IMR-90 (cell line): ENCODE measurements around the gene DCUN1D2. TPM values are rescaled to one million over a fixed set of nuclear protein-coding genes. Genes with fewer than 3 reads are reported as not detected.

Experiments
- ATAC-seq: fragments of 200-7000 bp; cut with Tn5 transposase; 2 replicates; pipeline ENCODE4 v1.9.1; 2020; ENCODE audit warnings: low read depth, mild to moderate bottlenecking, moderate library complexity
- BruUV-seq: library from RNA; stranded (reverse); fragments of 400-500 nt; replicated peaks from 2 replicates; lab custom pipeline; 2021; lab: Mats Ljungman, UMichigan
- CTCF ChIA-PET: fragments of 300-600 bp; formaldehyde crosslinking; extraction: SDS; loops from one replicate; lab custom pipeline; 2021; ENCODE audit warnings: antibody characterized with exemption; lab: Yijun Ruan, JAX
- POLR2A ChIA-PET: fragments of 300-600 bp; sonication (Branson Sonifier 250); formaldehyde crosslinking; loops from one replicate; lab custom pipeline; 2022; ENCODE audit warnings: antibody characterized with exemption; ENCODE audit not compliant: unreplicated experiment; lab: Charles Lee
- DNase-seq: peaks from one replicate; pipeline ENCODE4 v3.0.0; 2013
- H2AFZ ChIP-seq: replicated peaks from 2 replicates; pipeline ENCODE3; 2013; ENCODE audit warnings: low read length, mild to moderate bottlenecking; ENCODE audit not compliant: poor library complexity
- H2AK5ac ChIP-seq: 2 replicates; pipeline ENCODE4 v1.6.1; 2013; ENCODE audit warnings: low read depth, low read length, inconsistent platforms
- H2AK9ac ChIP-seq: replicated peaks from 2 replicates; pipeline ENCODE3; 2013; ENCODE audit warnings: mild to moderate bottlenecking, low read depth, low read length, moderate library complexity; ENCODE audit not compliant: poor library complexity
- H2BK120ac ChIP-seq: 2 replicates; pipeline ENCODE4 v1.6.1; 2013; ENCODE audit warnings: low read depth, low read length, inconsistent platforms
- H2BK15ac ChIP-seq: 3 replicates; pipeline ENCODE4 v1.6.1; 2013; ENCODE audit warnings: low read depth, low read length, inconsistent platforms
- H2BK20ac ChIP-seq: 2 replicates; pipeline ENCODE4 v1.6.1; 2013; ENCODE audit warnings: low read depth, mild to moderate bottlenecking, inconsistent platforms, low read length, moderate library complexity
- H2BK5ac ChIP-seq: 2 replicates; pipeline ENCODE4 v1.6.1; 2013; ENCODE audit warnings: mild to moderate bottlenecking, low read depth, low read length, inconsistent platforms; ENCODE audit not compliant: poor library complexity, severe bottlenecking
- H3K14ac ChIP-seq: replicated peaks from 2 replicates; pipeline ENCODE4 v1.6.1; 2013; ENCODE audit warnings: low read depth, low read length, inconsistent platforms
- H3K18ac ChIP-seq: 2 replicates; pipeline ENCODE4 v1.6.1; 2013; ENCODE audit warnings: low read depth, low read length, control low read depth
- H3K23ac ChIP-seq: 2 replicates; pipeline ENCODE4 v1.6.1; 2013; ENCODE audit warnings: low read depth, low read length, inconsistent platforms
- H3K27ac ChIP-seq: 2 replicates; pipeline ENCODE4 v1.5.1; 2013; ENCODE audit warnings: mild to moderate bottlenecking, control low read depth, low read length; ENCODE audit not compliant: insufficient read depth
- H3K27me3 ChIP-seq: 2 replicates; pipeline ENCODE4 v1.6.1; 2013; ENCODE audit warnings: low read length; ENCODE audit not compliant: control insufficient read depth, insufficient read depth
- H3K36me3 ChIP-seq: 2 replicates; pipeline ENCODE4 v1.6.1; 2013; ENCODE audit warnings: low read length, mixed read lengths; ENCODE audit not compliant: control insufficient read depth, insufficient read depth
- H3K4ac ChIP-seq: 2 replicates; pipeline ENCODE4 v1.6.1; 2013; ENCODE audit warnings: low read depth, low read length, inconsistent platforms
- H3K4me1 ChIP-seq: 2 replicates; pipeline ENCODE4 v1.6.1; 2013; ENCODE audit warnings: low read length, mixed read lengths; ENCODE audit not compliant: control insufficient read depth, insufficient read depth
- H3K4me2 ChIP-seq: 2 replicates; pipeline ENCODE4 v1.6.1; 2013; ENCODE audit warnings: low read depth, mild to moderate bottlenecking, control low read depth, low read length, moderate library complexity
- H3K4me3 ChIP-seq: 2 replicates; pipeline ENCODE4 v1.5.1; 2013; ENCODE audit warnings: low read depth, mild to moderate bottlenecking, control low read depth, low read length, moderate library complexity; ENCODE audit not compliant: insufficient read depth
- H3K56ac ChIP-seq: 2 replicates; pipeline ENCODE4 v1.6.1; 2013; ENCODE audit warnings: low read length, inconsistent platforms; ENCODE audit not compliant: insufficient read depth; ENCODE audit errors: extremely low read depth
- H3K79me1 ChIP-seq, 2 experiments: 2 replicates each; pipeline ENCODE4 v1.6.1; 2013; ENCODE audit warnings: low read length in 2 of 2, inconsistent platforms in 1 of 2, low read depth in 1 of 2
- H3K9ac ChIP-seq: 2 replicates; pipeline ENCODE4 v1.6.1; 2013; ENCODE audit warnings: low read depth, low read length, control low read depth
- H3K9me1 ChIP-seq: 2 replicates; pipeline ENCODE4 v1.6.1; 2013; ENCODE audit warnings: low read length, inconsistent platforms; ENCODE audit not compliant: insufficient read depth
- H3K9me3 ChIP-seq: 2 replicates; pipeline ENCODE4 v1.6.1; 2013; ENCODE audit warnings: low read length; ENCODE audit not compliant: control insufficient read depth, insufficient read depth
- H4K20me1 ChIP-seq: 2 replicates; pipeline ENCODE4 v1.6.1; 2013; ENCODE audit warnings: low read length, inconsistent platforms; ENCODE audit not compliant: insufficient read depth
- H4K5ac ChIP-seq: 2 replicates; pipeline ENCODE4 v1.6.1; 2013; ENCODE audit warnings: mild to moderate bottlenecking, low read depth, low read length, control low read depth
- H4K8ac ChIP-seq, 2 experiments: 2 replicates each; pipeline ENCODE4 v1.6.1; 2013; ENCODE audit warnings: low read depth in 2 of 2, low read length in 2 of 2, control low read depth in 1 of 2, inconsistent platforms in 1 of 2
- H4K91ac ChIP-seq: 2 replicates; pipeline ENCODE4 v1.6.1; 2013; ENCODE audit warnings: low read depth, low read length, inconsistent platforms; ENCODE audit not compliant: insufficient read depth
- RFX5 ChIP-seq: IDR thresholded peaks from 2 replicates; pipeline ENCODE4 v1.8.0; 2012; ENCODE audit warnings: low read depth, mild to moderate bottlenecking, low read length, moderate library complexity
- WGBS, 2 experiments: methylation state at CpG; one replicate each; pipeline versions ENCODE4 v1.1.5 to v1.1.7; 2013; ENCODE audit warnings: missing lambda C conversion rate in 2 of 2; ENCODE audit not compliant: insufficient read length in 1 of 2; ENCODE audit errors: extremely low coverage in 2 of 2; 5-methylcytosine and 5-hydroxymethylcytosine counted together
- dilution Hi-C: fragments of 300-500 bp; cut with HindIII; formaldehyde crosslinking; loops from one replicate; pipeline ENCODE4 v1.14.3; 2018; ENCODE audit warnings: low sequenced_read_pairs; ENCODE audit not compliant: unreplicated experiment
- in situ Hi-C: fragments of 300-500 bp; cut with MboI; formaldehyde crosslinking; loops from 3 replicates; pipeline ENCODE4 v1.14.3; 2019; ENCODE audit warnings: low sequenced_read_pairs, inconsistent platforms, mixed read lengths
- intact Hi-C: fragments of 100-400 bp; cut with micrococcal nuclease; formaldehyde crosslinking; loops from 2 replicates; pipeline ENCODE4 v1.10.0; 2022
- polyA plus RNA-seq, 3 experiments: library from polyadenylated mRNA; depleted of rRNA; stranded (reverse); fragments of >200 nt; gene quantifications; 2 replicates each; pipeline ENCODE4 v1.2.3, GENCODE V29; 2012; ENCODE audit warnings: low replicate concordance in 1 of 3
- total RNA-seq: library from RNA; depleted of rRNA; stranded (reverse); fragments of >200 nt; gene quantifications from 2 replicates; pipeline ENCODE4 v1.2.3, GENCODE V29; 2012
- TF ChIP-seq, protein P1 (sequence below): fragments of 150-350 bp; IDR thresholded peaks from 2 replicates; pipeline ENCODE4 v1.6.1; 2016; ENCODE audit warnings: low read depth, mild to moderate bottlenecking, low read length, moderate library complexity, borderline replicate concordance

The DCUN1D2 gene
- total and polyA plus RNA-seq, 2 of the 4 experiments (the other 2 are of a cell fraction): 8.1 to 11.5 TPM

DNA sequence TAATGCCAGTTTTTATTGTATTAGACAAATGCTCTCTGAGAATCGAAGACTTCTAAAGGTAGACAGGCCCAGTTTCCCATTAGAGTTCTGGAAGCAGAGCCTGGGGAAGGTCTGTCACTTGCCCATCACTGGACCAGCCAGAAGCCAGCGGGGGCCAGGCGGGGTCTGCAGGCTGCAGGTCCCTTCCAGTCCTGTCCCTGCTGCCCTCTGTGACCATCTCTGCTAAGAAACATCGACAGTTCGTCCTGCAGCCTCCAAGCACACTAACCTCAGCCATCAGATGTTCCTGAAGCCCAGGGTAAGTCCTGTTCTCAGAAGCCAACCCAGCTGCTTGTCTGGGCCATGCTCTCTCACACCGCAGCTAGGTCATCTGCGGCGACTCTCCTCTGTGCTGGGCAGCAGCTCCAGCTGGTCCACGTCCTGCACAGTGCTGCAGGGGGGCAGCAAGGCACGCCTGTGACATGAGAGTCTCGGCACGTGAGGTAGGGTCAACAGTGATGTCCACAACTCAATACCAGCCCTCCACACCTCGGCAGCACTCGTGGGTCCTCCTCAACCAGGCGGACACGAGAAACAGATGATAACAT lies 34.3 kb downstream of the DCUN1D2 start:
- Histone ChIP-seq H3K4ac (no peak overlapping the region), H2BK20ac (no peak overlapping the region), H4K91ac (no peak overlapping the region), H2BK120ac (no peak overlapping the region), H3K36me3 (peaks cover 51% of the 10 kb centered on the region), H3K14ac (no peak overlapping the region), H2BK5ac (no peak overlapping the region), H3K9ac (no peak overlapping the region), H2BK15ac (no peak overlapping the region), H3K27me3 (no peaks in the 10 kb centered on the region), H2AFZ (no peak overlapping the region), H3K79me1 (peaks cover 0 to 4% of the 10 kb centered on the region in 2 experiments; a peak in 2 of 4 replicates), H3K23ac (no peak overlapping the region), H2AK9ac (no peak overlapping the region), H3K27ac (no peak overlapping the region), H3K4me3 (no peak overlapping the region), H4K8ac (no peak overlapping the region), H3K18ac (no peak overlapping the region), H3K56ac (no peak overlapping the region), H3K4me1 (peaks cover 2% of the 10 kb centered on the region; the same call in 1 of the 2 replicates), H2AK5ac (no peak overlapping the region), H3K4me2 (no peak overlapping the region), H4K20me1 (no peaks in the 10 kb centered on the region; the same call in 1 of the 2 replicates), H3K9me3 (no peaks in the 10 kb centered on the region), H3K9me1 (no peaks in the 10 kb centered on the region), H4K5ac (no peak overlapping the region)
- intact Hi-C loops (no loop called here), in situ Hi-C loops (no loop called here), dilution Hi-C loops (no loop called here)
- DNase-seq: no peak
- 98% methylated on average over 8 of the region's 16 CpGs; no CpG with 5 or more reads in 1 of the 2 experiments for WGBS, 2 experiments
- no peak for TF ChIP-seq RFX5
- TF ChIP-seq, protein P1, sequence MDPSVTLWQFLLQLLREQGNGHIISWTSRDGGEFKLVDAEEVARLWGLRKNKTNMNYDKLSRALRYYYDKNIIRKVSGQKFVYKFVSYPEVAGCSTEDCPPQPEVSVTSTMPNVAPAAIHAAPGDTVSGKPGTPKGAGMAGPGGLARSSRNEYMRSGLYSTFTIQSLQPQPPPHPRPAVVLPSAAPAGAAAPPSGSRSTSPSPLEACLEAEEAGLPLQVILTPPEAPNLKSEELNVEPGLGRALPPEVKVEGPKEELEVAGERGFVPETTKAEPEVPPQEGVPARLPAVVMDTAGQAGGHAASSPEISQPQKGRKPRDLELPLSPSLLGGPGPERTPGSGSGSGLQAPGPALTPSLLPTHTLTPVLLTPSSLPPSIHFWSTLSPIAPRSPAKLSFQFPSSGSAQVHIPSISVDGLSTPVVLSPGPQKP: no peak
- ChIA-PET CTCF (interaction anchor here (0.9 to 1.1 kb wide), 2 partner anchors 10 to 18 kb away, joined by 3 to 4 read pairs; no protein-coding TSS in a partner anchor), POLR2A (interaction anchor here (0.6 kb wide), 1 partner anchor 46 kb away, joined by 10 read pairs; no protein-coding TSS in a partner anchor)
- ATAC-seq: no peak
- no TSS peak for BruUV-seq
